OCI-LY3 (cell line): ENCODE results near the gene MPZL1.

ENCODE experiments used
- H2AFZ ChIP-seq: fragments of 200-600, 300-600 bp; shearing (Covaris generic); 2 replicates; pipeline ENCODE4 v1.6.0; 2014; ENCODE audit warnings: antibody characterized with exemption, low read depth, low read length
- H3K27ac ChIP-seq: fragments of 200-600, 300-600 bp; sonication (generic); 2 replicates; pipeline ENCODE4 v1.5.1; 2014; ENCODE audit warnings: mild to moderate bottlenecking, low read length, moderate library complexity, mixed read lengths
- H3K27me3 ChIP-seq: fragments of 200-600, 300-600 bp; sonication (generic); 2 replicates; pipeline ENCODE4 v1.6.1; 2014; ENCODE audit warnings: low read depth, low read length, mixed read lengths
- H3K36me3 ChIP-seq: fragments of 200-600, 300-600 bp; sonication (generic); replicated peaks from 2 replicates; pipeline ENCODE3; 2014; ENCODE audit warnings: low read depth, low read length, mixed read lengths
- H3K4me1 ChIP-seq: fragments of 300-600, 200-600 bp; sonication (generic); 2 replicates; pipeline ENCODE4 v1.6.1; 2014; ENCODE audit warnings: low read length, mixed read lengths
- H3K4me2 ChIP-seq: fragments of 200-600, 300-600 bp; sonication (generic); 2 replicates; pipeline ENCODE4 v1.6.1; 2014; ENCODE audit warnings: low read length, mixed read lengths
- H3K4me3 ChIP-seq: fragments of 300-600, 200-600 bp; sonication (generic); 2 replicates; pipeline ENCODE4 v1.5.1; 2014; ENCODE audit warnings: antibody characterized with exemption, mild to moderate bottlenecking, low read length, moderate library complexity
- H3K79me2 ChIP-seq: fragments of 300-600, 200-600 bp; shearing (Covaris generic); 2 replicates; pipeline ENCODE4 v1.6.1; 2014; ENCODE audit warnings: mild to moderate bottlenecking, low read length, mixed read lengths
- H3K9ac ChIP-seq: fragments of 300-600, 200-600 bp; shearing (Covaris generic); 2 replicates; pipeline ENCODE4 v1.6.0; 2014; ENCODE audit warnings: mild to moderate bottlenecking, low read length, moderate library complexity
- H3K9me3 ChIP-seq: fragments of 200-600, 300-600 bp; shearing (Covaris generic); 2 replicates; pipeline ENCODE4 v1.6.1; 2014; ENCODE audit warnings: low read length, mixed read lengths; ENCODE audit not compliant: insufficient read depth
- H4K20me1 ChIP-seq: fragments of 200-600, 300-600 bp; sonication (generic); 2 replicates; pipeline ENCODE4 v1.6.1; 2016; ENCODE audit warnings: low read length, mixed read lengths; ENCODE audit not compliant: insufficient read depth
- CTCF ChIP-seq: fragments of 200-600, 300-600 bp; sonication (generic); IDR thresholded peaks from 2 replicates; pipeline ENCODE4 v1.5.1; 2014; ENCODE audit warnings: antibody characterized with exemption, low read length, low read depth
- EZH2phosphoT487 ChIP-seq: fragments of 200-600 bp; shearing (Covaris generic); IDR thresholded peaks from 2 replicates; pipeline ENCODE4 v1.6.1; 2018; ENCODE audit warnings: antibody characterized with exemption, mixed run types, low read depth

The MPZL1 gene

GRCh38 chr1:167772436-167772835 is 50.7 kb downstream of the MPZL1 start:
- H3K27me3 ChIP-seq = no peaks in the 10 kb centered on the region
- no peak overlapping the region for H3K9ac ChIP-seq
- H3K27ac ChIP-seq = no peak overlapping the region
- H3K9me3 ChIP-seq = no peaks in the 10 kb centered on the region
- no peaks in the 10 kb centered on the region for H3K79me2 ChIP-seq
- H3K36me3 ChIP-seq = peaks cover 81% of the 10 kb centered on the region
- no peak overlapping the region for H3K4me3 ChIP-seq
- no peak overlapping the region for H3K4me2 ChIP-seq
- no peaks in the 10 kb centered on the region for H4K20me1 ChIP-seq
- H3K4me1 ChIP-seq = peaks cover 11% of the 10 kb centered on the region
- TF ChIP-seq CTCF (no peak), EZH2phosphoT487 (no peak)
- no peak overlapping the region for H2AFZ ChIP-seq

- TF ChIP-seq CTCF (no peak), EZH2phosphoT487 (no peak)
- Histone ChIP-seq H3K79me2 (no peaks in the 10 kb centered on the region), H3K27me3 (no peaks in the 10 kb centered on the region), H3K4me3 (no peak overlapping the region), H4K20me1 (no peaks in the 10 kb centered on the region), H3K27ac (no peak overlapping the region), H3K9me3 (no peaks in the 10 kb centered on the region), H3K4me2 (no peak overlapping the region), H3K4me1 (peaks cover 11% of the 10 kb centered on the region), H3K9ac (no peak overlapping the region), H3K36me3 (peaks cover 77% of the 10 kb centered on the region), H2AFZ (no peak overlapping the region)
These were observed 51.7 kb downstream of the MPZL1 start for GRCh38 chr1:167773516-167773915.

- Histone ChIP-seq H3K79me2 (no peaks in the 10 kb centered on the region), H3K4me1 (peaks cover 11% of the 10 kb centered on the region), H3K4me3 (no peak overlapping the region), H3K9ac (no peak overlapping the region), H3K36me3 (peaks cover 71% of the 10 kb centered on the region), H4K20me1 (no peaks in the 10 kb centered on the region), H3K9me3 (no peaks in the 10 kb centered on the region), H3K4me2 (no peak overlapping the region; the same call in 1 of the 2 replicates), H3K27ac (no peak overlapping the region), H2AFZ (no peak overlapping the region), H3K27me3 (no peaks in the 10 kb centered on the region)
- TF ChIP-seq EZH2phosphoT487 = no peak
- TF ChIP-seq CTCF = no peak
These were observed 52.9 kb downstream of the MPZL1 start for GRCh38 chr1:167774710-167775109.

GRCh38 chr1:167775178-167775577 is 53.4 kb downstream of the MPZL1 start:
- Histone ChIP-seq H3K4me2 (peak overlapping the region; percentile 14; the same call in 1 of the 2 replicates), H3K36me3 (peaks cover 71% of the 10 kb centered on the region), H2AFZ (no peak overlapping the region), H3K4me3 (no peak overlapping the region), H3K4me1 (peaks cover 11% of the 10 kb centered on the region), H4K20me1 (no peaks in the 10 kb centered on the region), H3K27ac (no peak overlapping the region), H3K9ac (no peak overlapping the region), H3K9me3 (no peaks in the 10 kb centered on the region), H3K27me3 (no peaks in the 10 kb centered on the region), H3K79me2 (no peaks in the 10 kb centered on the region)
- TF ChIP-seq EZH2phosphoT487 = no peak
- TF ChIP-seq CTCF = no peak
